HG03571 (cell line): ENCODE results near the gene TSPYL1.
"Not testable (repeated sequence)": the region's sequence is repeated elsewhere in the genome, so short reads cannot be mapped to it uniquely, and the experiment has no call there.

ENCODE experiments used
- ATAC-seq: cut with Tn5 transposase; IDR thresholded peaks from one replicate; pipeline ENCODE4 v1.9.1; 2021; ENCODE audit not compliant: unreplicated experiment

Gene TSPYL1

GRCh38 chr6:116279232-116280160 lies at the start of gene TSPYL1:
Gene TSPYL1 (minus strand): TSS chr6:116279930. CDS start chr6:116279830, 100 bp downstream.
- peak; percentile 93 for ATAC-seq

GRCh38 chr6:116329156-116329555 lies 49.4 kb upstream of the TSPYL1 start:
- ATAC-seq, result no peak

GRCh38 chr6:116328528-116328903 lies 48.8 kb upstream of the TSPYL1 start:
- no peak for ATAC-seq

- ATAC-seq, result no peak
Measured at GRCh38 chr6:116327803-116328527, 48.2 kb upstream of the TSPYL1 start.

- no peak for ATAC-seq
Measured at GRCh38 chr6:116326996-116327395, 47.3 kb upstream of the TSPYL1 start.

- ATAC-seq, result no peak
Measured at GRCh38 chr6:116326181-116326671, 46.5 kb upstream of the TSPYL1 start.

GRCh38 chr6:116325634-116326132 lies 46.0 kb upstream of the TSPYL1 start:
- not testable (repeated sequence) for ATAC-seq

- no peak for ATAC-seq
Measured at GRCh38 chr6:116323863-116324262, 44.1 kb upstream of the TSPYL1 start.

- not testable (repeated sequence) for ATAC-seq
Measured at GRCh38 chr6:116321933-116322332, 42.2 kb upstream of the TSPYL1 start.

GRCh38 chr6:116316772-116317467 lies 37.2 kb upstream of the TSPYL1 start:
- ATAC-seq, result no peak

GRCh38 chr6:116314878-116315277 lies 35.1 kb upstream of the TSPYL1 start:
- ATAC-seq, result peak; percentile 48

GRCh38 chr6:116314218-116314617 lies 34.5 kb upstream of the TSPYL1 start:
- ATAC-seq, result no peak

- no peak for ATAC-seq
Measured at GRCh38 chr6:116313101-116313776, 33.5 kb upstream of the TSPYL1 start.

GRCh38 chr6:116309657-116310056 lies 29.9 kb upstream of the TSPYL1 start:
- no peak for ATAC-seq

- ATAC-seq, result no peak
Measured at GRCh38 chr6:116309001-116309400, 29.3 kb upstream of the TSPYL1 start.

- ATAC-seq, result no peak
Measured at GRCh38 chr6:116307633-116308032, 27.9 kb upstream of the TSPYL1 start.

GRCh38 chr6:116307001-116307400 lies 27.3 kb upstream of the TSPYL1 start:
- no peak for ATAC-seq

GRCh38 chr6:116304538-116305097 lies 24.9 kb upstream of the TSPYL1 start:
- no peak for ATAC-seq

- no peak for ATAC-seq
Measured at GRCh38 chr6:116301104-116301503, 21.4 kb upstream of the TSPYL1 start.

- ATAC-seq, result no peak
Measured at GRCh38 chr6:116300566-116300965, 20.8 kb upstream of the TSPYL1 start.
